SH-SY5Y (cell line): ENCODE data around the gene ADAMTSL1.

Experiments used
- GATA2 ChIP-seq: IDR thresholded peaks from 2 replicates; pipeline ENCODE4 v1.6.1; 2011; ENCODE audit warnings: mild to moderate bottlenecking, low read depth, low read length
- GATA3 ChIP-seq: IDR thresholded peaks from 2 replicates; pipeline ENCODE4 v1.6.1; 2011; ENCODE audit warnings: low read depth, mild to moderate bottlenecking, low read length, moderate library complexity

GRCh38 chr9:18591261-18591660 is 117.3 kb downstream of the ADAMTSL1 start:
- TF ChIP-seq GATA2 = no peak
- no peak for TF ChIP-seq GATA3
